ES-I3 (cell line): Measurements from ENCODE around the gene ELAVL1.
A peak's percentile ranks its signal among the peaks of the same experiment; 100 is the strongest.

Source experiments
- H3K36me3 ChIP-seq: 2 replicates; pipeline ENCODE4 v1.6.1; 2013; ENCODE audit warnings: mild to moderate bottlenecking, low read length, control low read depth, moderate library complexity; ENCODE audit not compliant: insufficient read depth
- H3K4me1 ChIP-seq: 2 replicates; pipeline ENCODE4 v1.6.1; 2013; ENCODE audit warnings: mild to moderate bottlenecking, control low read depth, low read length; ENCODE audit not compliant: insufficient read depth
- H3K9ac ChIP-seq: 2 replicates; pipeline ENCODE4 v1.6.1; 2013; ENCODE audit warnings: low read depth, mild to moderate bottlenecking, low read length, moderate library complexity
- H3K9me3 ChIP-seq: 2 replicates; pipeline ENCODE4 v1.6.1; 2013; ENCODE audit warnings: mild to moderate bottlenecking, low read length, moderate library complexity; ENCODE audit not compliant: control insufficient read depth, insufficient read depth

Gene ELAVL1

GRCh38 chr19:8005534-8006256 is at the start of gene ELAVL1:
Gene ELAVL1, minus strand, starts transcription at chr19:8005641. Its CDS starts 13,826 bp downstream, at chr19:7991815.
- peaks cover 12% of the 10 kb centered on the region for H3K4me1 ChIP-seq
- H3K36me3 ChIP-seq, result no peaks in the 10 kb centered on the region
- peak within 1 kb of the TSS; percentile 94 for H3K9ac ChIP-seq
- H3K9me3 ChIP-seq, result no peaks in the 10 kb centered on the region

GRCh38 chr19:8054169-8054568 is 48.7 kb upstream of the ELAVL1 start:
- H3K9ac ChIP-seq, result no peak overlapping the region
- H3K9me3 ChIP-seq, result no peaks in the 10 kb centered on the region
- H3K4me1 ChIP-seq, result peaks cover 19% of the 10 kb centered on the region; the same call in 1 of the 2 replicates
- no peaks in the 10 kb centered on the region for H3K36me3 ChIP-seq

GRCh38 chr19:8052464-8052859 is 47.0 kb upstream of the ELAVL1 start, which contains the start of gene CCL25:
Gene CCL25, plus strand, starts transcription at chr19:8052760. Its CDS starts 290 bp downstream, at chr19:8053050.
- Histone ChIP-seq H3K9ac (no peak within 1 kb of the TSS), H3K4me1 (peaks cover 19% of the 10 kb centered on the region; the same call in 1 of the 2 replicates), H3K9me3 (no peaks in the 10 kb centered on the region), H3K36me3 (no peaks in the 10 kb centered on the region)

- Histone ChIP-seq H3K9ac (peak overlapping the region; percentile 66), H3K9me3 (no peaks in the 10 kb centered on the region), H3K36me3 (no peaks in the 10 kb centered on the region), H3K4me1 (peaks cover 21% of the 10 kb centered on the region; the same call in 1 of the 2 replicates)
Observed at GRCh38 chr19:8050274-8051096, 45.0 kb upstream of the ELAVL1 start.

GRCh38 chr19:8046569-8047165 is 41.2 kb upstream of the ELAVL1 start:
- H3K36me3 ChIP-seq, result no peaks in the 10 kb centered on the region
- no peaks in the 10 kb centered on the region for H3K9me3 ChIP-seq
- H3K9ac ChIP-seq, result no peak overlapping the region
- H3K4me1 ChIP-seq, result peaks cover 3% of the 10 kb centered on the region; the same call in 1 of the 2 replicates

- Histone ChIP-seq H3K4me1 (peaks cover 2% of the 10 kb centered on the region; the same call in 1 of the 2 replicates), H3K36me3 (no peaks in the 10 kb centered on the region), H3K9ac (no peak overlapping the region), H3K9me3 (no peaks in the 10 kb centered on the region)
Observed at GRCh38 chr19:8045872-8046568, 40.6 kb upstream of the ELAVL1 start.

GRCh38 chr19:8044018-8044417 is 38.6 kb upstream of the ELAVL1 start:
- Histone ChIP-seq H3K36me3 (no peaks in the 10 kb centered on the region), H3K9me3 (no peaks in the 10 kb centered on the region), H3K4me1 (peaks cover 2% of the 10 kb centered on the region; the same call in 1 of the 2 replicates)

GRCh38 chr19:8042900-8043299 is 37.5 kb upstream of the ELAVL1 start:
- H3K9ac ChIP-seq, result no peak overlapping the region
- H3K9me3 ChIP-seq, result no peaks in the 10 kb centered on the region
- H3K36me3 ChIP-seq, result no peaks in the 10 kb centered on the region
- H3K4me1 ChIP-seq, result peaks cover 2% of the 10 kb centered on the region; the same call in 1 of the 2 replicates

More at GRCh38 chr19:8044018-8044417, 38.6 kb upstream of the ELAVL1 start:
- H3K9ac ChIP-seq, result no peak overlapping the region

GRCh38 chr19:8041531-8041931 is 36.1 kb upstream of the ELAVL1 start:
- H3K36me3 ChIP-seq, result no peaks in the 10 kb centered on the region
- no peak overlapping the region for H3K9ac ChIP-seq
- H3K4me1 ChIP-seq, result peaks cover 2% of the 10 kb centered on the region; the same call in 1 of the 2 replicates
- H3K9me3 ChIP-seq, result no peaks in the 10 kb centered on the region

GRCh38 chr19:8039231-8039630 is 33.8 kb upstream of the ELAVL1 start:
- no peaks in the 10 kb centered on the region for H3K9me3 ChIP-seq
- no peak overlapping the region for H3K9ac ChIP-seq
- H3K36me3 ChIP-seq, result no peaks in the 10 kb centered on the region
- H3K4me1 ChIP-seq, result no peaks in the 10 kb centered on the region

- H3K4me1 ChIP-seq, result no peaks in the 10 kb centered on the region
- H3K9ac ChIP-seq, result no peak overlapping the region
- no peaks in the 10 kb centered on the region for H3K36me3 ChIP-seq
- no peaks in the 10 kb centered on the region for H3K9me3 ChIP-seq
Observed at GRCh38 chr19:8038815-8039214, 33.4 kb upstream of the ELAVL1 start.

GRCh38 chr19:8036434-8037099 is 31.1 kb upstream of the ELAVL1 start:
- Histone ChIP-seq H3K9me3 (no peaks in the 10 kb centered on the region), H3K36me3 (no peaks in the 10 kb centered on the region), H3K4me1 (no peaks in the 10 kb centered on the region), H3K9ac (no peak overlapping the region)

- H3K4me1 ChIP-seq, result no peaks in the 10 kb centered on the region
- no peaks in the 10 kb centered on the region for H3K9me3 ChIP-seq
- no peak overlapping the region for H3K9ac ChIP-seq
- no peaks in the 10 kb centered on the region for H3K36me3 ChIP-seq
Observed at GRCh38 chr19:8034178-8034525, 28.7 kb upstream of the ELAVL1 start.
